ENCODE data around the gene CFC1.
"Not testable (repeated sequence)": the region's sequence is repeated elsewhere in the genome, so short reads cannot be mapped to it uniquely, and the experiment has no call there.

CFC1 gene

DNA sequence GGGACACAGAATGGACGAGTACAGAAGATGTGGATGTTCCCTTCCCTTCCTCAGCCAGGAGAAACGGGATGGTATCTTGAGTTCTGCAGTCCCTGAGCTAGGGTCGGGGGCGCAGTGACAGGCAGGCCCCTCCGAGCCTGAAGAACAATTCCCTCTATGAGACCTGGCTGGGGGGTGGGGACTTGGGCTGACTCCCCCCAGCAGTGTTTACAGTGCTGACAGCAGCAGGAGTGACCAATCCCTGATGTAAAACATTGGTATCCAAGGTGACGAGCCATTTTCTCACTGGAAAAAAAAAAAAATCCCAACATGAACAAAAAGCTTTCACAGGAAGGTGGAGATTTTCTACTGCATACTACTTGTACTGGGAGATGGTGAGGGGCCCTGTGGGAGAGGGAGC is at the start of gene CFC1:
Gene CFC1, minus strand, starts transcription at position 183 of the 400 bp plus-strand sequence. CDS start 288 bp downstream, outside the sequence.
- H4K20me1 ChIP-seq, H3K9ac ChIP-seq, H3K27ac ChIP-seq, H3K27me3 ChIP-seq, H3K9me3 ChIP-seq, H3K4me2 ChIP-seq, H3K4me3 ChIP-seq, H3K4me1 ChIP-seq, H3K36me3 ChIP-seq: not testable (repeated sequence)

GRCh38 chr2:130641688-130642087 is 42.3 kb upstream of the CFC1 start:
- H3K27me3 ChIP-seq, H3K36me3 ChIP-seq, H4K20me1 ChIP-seq, H3K4me3 ChIP-seq, H3K4me2 ChIP-seq, H3K4me1 ChIP-seq, H3K9ac ChIP-seq, H3K9me3 ChIP-seq, H3K27ac ChIP-seq: not testable (repeated sequence)

DNA sequence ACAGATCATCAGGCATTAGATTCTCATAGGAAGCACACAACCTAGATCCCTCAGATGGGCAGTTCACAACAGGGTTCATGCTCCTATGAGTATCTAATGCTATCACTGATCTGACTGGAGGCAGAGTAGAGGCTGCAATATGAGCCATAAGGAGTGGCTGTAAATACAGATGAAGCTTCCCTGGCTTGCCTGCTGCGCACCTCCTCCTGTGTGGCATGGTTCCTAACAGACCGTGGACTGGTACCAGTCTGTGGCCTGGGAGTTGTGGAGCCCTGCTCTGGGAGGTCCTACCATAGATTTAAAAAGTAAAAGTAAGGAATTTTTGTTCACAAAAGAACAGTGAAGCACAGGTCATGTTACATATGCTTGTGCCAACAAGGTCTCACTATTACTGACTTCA is 39.6 kb upstream of the CFC1 start:
- H3K27me3 ChIP-seq, H3K9me3 ChIP-seq, H3K4me1 ChIP-seq, H3K36me3 ChIP-seq, H4K20me1 ChIP-seq, H3K9ac ChIP-seq, H3K27ac ChIP-seq, H3K4me2 ChIP-seq, H3K4me3 ChIP-seq: not testable (repeated sequence)

GRCh38 chr2:130628784-130629475 is 29.6 kb upstream of the CFC1 start:
- not testable (repeated sequence) for H4K20me1 ChIP-seq, H3K27me3 ChIP-seq, H3K4me3 ChIP-seq, H3K9me3 ChIP-seq, H3K9ac ChIP-seq, H3K27ac ChIP-seq, H3K4me2 ChIP-seq, H3K36me3 ChIP-seq, H3K4me1 ChIP-seq

DNA sequence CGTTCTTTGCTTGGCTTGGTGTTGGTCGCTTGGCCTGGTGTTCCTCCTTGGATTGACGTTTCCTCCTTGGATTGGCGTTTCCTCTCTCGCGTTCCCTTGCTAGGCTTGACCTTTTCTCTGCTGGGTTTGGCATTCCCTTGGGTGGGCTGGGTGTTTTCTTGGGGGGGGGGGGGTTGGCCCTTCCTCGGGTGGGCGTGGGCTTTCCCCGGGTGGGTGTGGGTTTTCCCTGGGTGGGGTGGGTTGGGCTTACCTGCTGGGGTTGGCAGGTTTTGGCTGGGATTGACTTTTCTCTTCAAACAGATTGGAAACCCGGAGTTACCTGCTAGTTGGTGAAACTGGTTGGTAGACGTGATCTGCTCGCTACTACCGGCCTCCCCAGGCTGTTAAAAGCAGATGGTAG is 11.8 kb upstream of the CFC1 start, which contains the start of gene POTEJ:
Gene POTEJ, plus strand, starts transcription at position 301 of the 400 bp plus-strand sequence. Its CDS starts 93 bp downstream, at position 394.
- H3K4me1 ChIP-seq, H3K4me2 ChIP-seq, H3K36me3 ChIP-seq, H3K27ac ChIP-seq, H3K27me3 ChIP-seq, H3K4me3 ChIP-seq, H4K20me1 ChIP-seq, H3K9me3 ChIP-seq, H3K9ac ChIP-seq: not testable (repeated sequence)

DNA sequence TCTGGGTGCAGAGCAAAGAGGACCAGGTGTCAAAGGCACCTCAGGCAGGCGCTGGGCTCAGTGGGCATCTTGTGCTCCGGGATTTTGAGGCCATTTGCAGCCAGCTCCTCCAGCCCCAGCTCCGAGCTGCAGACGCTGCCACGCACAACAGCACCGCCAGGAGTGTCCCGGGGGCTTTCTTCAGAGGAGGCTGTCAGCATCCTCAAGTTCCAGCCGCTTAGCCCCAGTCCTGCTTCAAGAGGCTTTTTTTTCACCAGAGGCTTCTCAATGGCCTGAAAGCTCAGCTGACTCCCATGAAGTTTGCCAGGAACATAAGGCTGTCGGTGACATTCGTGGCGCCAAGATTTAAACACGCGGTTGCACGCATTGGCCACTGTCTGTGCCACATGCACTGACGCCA is 11.1 kb upstream of the CFC1 start:
- not testable (repeated sequence) for H3K27me3 ChIP-seq, H3K9ac ChIP-seq, H4K20me1 ChIP-seq, H3K36me3 ChIP-seq, H3K4me1 ChIP-seq, H3K4me3 ChIP-seq, H3K9me3 ChIP-seq, H3K27ac ChIP-seq, H3K4me2 ChIP-seq

DNA sequence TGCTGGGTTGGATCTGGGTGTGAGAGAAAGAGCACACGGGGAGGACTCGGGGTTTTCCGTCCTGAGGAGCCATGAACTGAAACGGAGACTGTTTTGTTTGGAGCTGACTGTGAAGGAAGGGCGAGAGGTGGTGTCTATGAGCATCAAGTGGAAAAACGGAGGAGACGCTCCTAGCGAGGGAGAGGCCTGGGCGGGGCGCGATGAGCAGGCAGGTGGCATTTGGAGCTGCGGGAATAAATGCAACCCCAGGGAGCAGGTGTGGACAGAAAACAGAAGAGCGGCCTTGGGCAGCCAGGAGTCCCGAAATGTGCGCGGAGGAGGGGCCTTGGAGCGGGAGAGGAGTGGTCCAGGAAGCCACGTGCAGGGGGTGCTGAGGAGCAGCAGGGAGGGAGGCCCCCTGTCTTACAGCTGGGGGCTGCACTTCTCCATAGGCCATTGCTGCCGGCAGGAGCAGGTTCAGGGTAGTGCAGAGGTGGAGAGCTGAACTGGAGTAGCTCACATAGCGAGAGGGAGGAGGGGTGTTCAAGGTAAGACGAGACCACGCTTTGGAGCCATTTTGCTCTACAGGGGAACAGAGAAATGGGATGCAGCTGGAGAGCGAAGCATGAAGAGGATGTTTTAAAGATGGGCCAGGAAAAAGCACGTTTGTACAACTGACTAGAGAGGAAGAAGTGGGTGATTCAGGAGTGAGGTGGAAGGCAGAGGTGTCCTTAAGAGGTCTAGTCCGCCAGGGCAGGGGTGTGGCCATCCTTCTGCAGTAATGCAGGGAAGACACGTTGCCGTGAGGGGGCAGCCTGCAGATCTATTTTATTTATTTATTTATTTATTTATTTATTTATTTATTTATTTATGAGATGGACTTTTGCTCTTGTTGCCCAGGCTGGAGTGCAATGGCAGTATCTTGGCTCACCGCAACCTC is 9.9 kb upstream of the CFC1 start:
- H3K36me3 ChIP-seq, H3K9me3 ChIP-seq, H3K4me2 ChIP-seq, H3K27ac ChIP-seq, H4K20me1 ChIP-seq, H3K27me3 ChIP-seq, H3K4me1 ChIP-seq, H3K9ac ChIP-seq, H3K4me3 ChIP-seq: not testable (repeated sequence)

DNA sequence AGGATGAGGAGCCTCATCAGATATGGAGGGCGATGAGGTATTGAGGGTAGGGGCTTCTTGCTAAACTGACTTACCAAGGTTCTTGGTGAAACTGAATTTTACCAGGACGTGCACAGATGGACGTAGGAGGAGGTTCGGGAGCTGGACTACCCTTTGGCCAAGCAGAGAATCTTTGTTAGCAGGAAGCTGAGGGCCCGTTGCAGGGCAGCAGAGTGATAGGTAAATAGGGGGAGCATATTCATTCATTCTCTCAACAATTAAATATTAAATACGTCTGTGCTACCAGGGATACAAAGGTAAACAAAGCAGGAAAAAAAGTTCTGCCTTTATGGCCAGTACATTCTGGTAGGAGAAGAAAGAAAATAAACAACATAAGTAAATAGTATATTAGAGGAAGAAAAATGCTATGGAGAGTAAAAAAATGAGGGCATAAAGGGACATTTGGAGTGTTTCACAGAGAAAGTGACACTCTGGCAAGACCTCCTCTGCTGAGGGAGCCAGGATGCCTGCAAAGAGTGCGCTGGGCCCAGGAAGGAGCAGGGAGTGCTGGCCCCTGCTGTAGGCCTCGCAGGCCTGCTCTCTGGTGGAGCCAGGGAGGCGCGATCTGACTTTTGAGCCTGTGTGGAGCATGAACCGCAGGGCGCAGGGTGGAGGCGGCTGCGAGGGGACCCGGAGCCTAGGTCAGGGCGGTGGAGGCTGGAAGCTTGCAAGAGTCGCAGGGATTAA is 9.1 kb upstream of the CFC1 start:
- not testable (repeated sequence) for H3K9ac ChIP-seq, H4K20me1 ChIP-seq, H3K9me3 ChIP-seq, H3K4me2 ChIP-seq, H3K4me3 ChIP-seq, H3K27ac ChIP-seq, H3K36me3 ChIP-seq, H3K4me1 ChIP-seq, H3K27me3 ChIP-seq

GRCh38 chr2:130601648-130602302 is 2.4 kb upstream of the CFC1 start:
- not testable (repeated sequence) for H3K4me2 ChIP-seq, H3K27ac ChIP-seq, H3K4me3 ChIP-seq, H3K4me1 ChIP-seq, H3K9ac ChIP-seq, H3K36me3 ChIP-seq, H3K27me3 ChIP-seq, H4K20me1 ChIP-seq, H3K9me3 ChIP-seq

DNA sequence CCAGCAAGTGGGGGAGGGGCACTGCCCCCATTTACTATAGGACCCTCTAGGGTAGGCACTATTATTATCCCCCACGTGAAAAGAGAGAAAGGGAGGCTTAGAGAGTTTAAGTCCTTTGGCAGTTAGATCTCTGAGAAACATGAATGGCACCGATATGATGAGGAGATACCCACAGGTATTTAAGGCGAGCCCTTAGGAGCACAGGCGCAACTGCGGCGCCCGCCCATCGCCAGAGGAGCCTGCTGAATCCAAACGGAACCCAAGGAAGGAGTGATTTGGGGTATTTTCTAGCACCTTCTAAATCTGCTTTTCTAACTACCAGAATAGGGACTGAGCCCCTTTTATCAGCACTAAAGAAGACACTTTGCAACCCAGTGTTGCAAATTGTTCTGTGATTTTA is 551 bp upstream of the CFC1 start:
- H3K27me3 ChIP-seq, H3K4me2 ChIP-seq, H3K4me3 ChIP-seq, H3K9me3 ChIP-seq, H3K4me1 ChIP-seq, H3K36me3 ChIP-seq, H3K9ac ChIP-seq, H3K27ac ChIP-seq, H4K20me1 ChIP-seq: not testable (repeated sequence)

DNA sequence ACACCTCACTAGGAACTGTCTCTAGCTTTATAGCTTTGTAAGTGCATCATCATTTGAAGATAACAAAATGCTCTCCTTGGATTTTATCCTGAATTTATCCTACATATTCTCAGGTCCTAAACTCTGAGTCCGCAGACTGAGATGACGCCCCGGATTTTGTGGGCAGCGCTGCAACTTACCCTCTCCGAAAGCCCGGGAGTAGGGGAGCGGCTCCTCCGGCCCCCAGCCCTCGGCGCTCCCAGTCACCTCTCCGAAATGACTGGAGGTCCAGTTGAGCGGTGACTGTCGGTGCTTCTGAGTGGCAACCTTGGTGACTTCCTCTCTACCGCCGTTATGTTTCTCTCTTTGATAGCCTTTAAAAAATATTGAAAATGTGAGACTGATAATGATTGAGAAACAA is 912 bp downstream of the CFC1 start:
- H3K4me2 ChIP-seq, H3K27me3 ChIP-seq, H3K27ac ChIP-seq, H3K9me3 ChIP-seq, H3K4me3 ChIP-seq, H3K36me3 ChIP-seq, H3K9ac ChIP-seq, H4K20me1 ChIP-seq, H3K4me1 ChIP-seq: not testable (repeated sequence)

- not testable (repeated sequence) for H3K4me2 ChIP-seq, H3K9ac ChIP-seq, H3K9me3 ChIP-seq, H3K27ac ChIP-seq, H3K4me3 ChIP-seq, H3K36me3 ChIP-seq, H3K27me3 ChIP-seq, H4K20me1 ChIP-seq, H3K4me1 ChIP-seq
These were observed 1.4 kb downstream of the CFC1 start for GRCh38 chr2:130597994-130598393.

GRCh38 chr2:130596757-130597156 is 2.6 kb downstream of the CFC1 start:
- H3K27ac ChIP-seq, H3K4me1 ChIP-seq, H3K4me2 ChIP-seq, H3K9me3 ChIP-seq, H4K20me1 ChIP-seq, H3K27me3 ChIP-seq, H3K9ac ChIP-seq, H3K36me3 ChIP-seq, H3K4me3 ChIP-seq: not testable (repeated sequence)

- H3K4me2 ChIP-seq, H3K36me3 ChIP-seq, H3K27me3 ChIP-seq, H3K4me3 ChIP-seq, H3K4me1 ChIP-seq, H3K9ac ChIP-seq, H4K20me1 ChIP-seq, H3K27ac ChIP-seq, H3K9me3 ChIP-seq: not testable (repeated sequence)
These were observed 5.4 kb downstream of the CFC1 start for GRCh38 chr2:130594011-130594410.

Measured in BLaER1 (cell line).